Endothelial cell of umbilical vein (primary cell): ENCODE measurements around the gene LKAAEAR1. TPM values are rescaled to one million over a fixed set of nuclear protein-coding genes. Genes with fewer than 3 reads are reported as not detected.

Experiments
- BruUV-seq: library from RNA; stranded (reverse); fragments of 400-500 nt; replicated peaks from 2 replicates; lab custom pipeline; 2021; lab: Mats Ljungman, UMichigan
- CTCF ChIA-PET: fragments of 300-600, 350-600 bp; sonication (Branson Sonifier 250); formaldehyde crosslinking; loops from one replicate; lab custom pipeline; 2021; ENCODE audit warnings: antibody characterized with exemption, inconsistent platforms; lab: Charles Lee
- POLR2A ChIA-PET: fragments of 300-600, 350-600 bp; sonication (Branson Sonifier 250); formaldehyde crosslinking; loops from one replicate; lab custom pipeline; 2021; ENCODE audit warnings: antibody characterized with exemption, inconsistent platforms; lab: Charles Lee
- DNase-seq: peaks from one replicate; pipeline ENCODE4 v3.0.0-alpha.2; 2011; ENCODE audit warnings: low read depth, low spot score
- FAIRE-seq: peaks from 2 replicates; lab custom pipeline; 2011; peaks lifted over from hg19 to GRCh38; lab: Jason Lieb, UNC
- H2AFZ ChIP-seq: 2 replicates; pipeline ENCODE4 v1.6.0; 2012; ENCODE audit warnings: low read depth, low read length, control low read depth, inconsistent platforms
- H3K27ac ChIP-seq: 2 replicates; pipeline ENCODE4 v1.5.1; 2011; ENCODE audit warnings: low read depth, mild to moderate bottlenecking, control low read depth, low read length, moderate library complexity; ENCODE audit not compliant: insufficient read depth
- H3K27me3 ChIP-seq, 2 experiments: 2 replicates each; pipeline versions ENCODE4 v1.6.0 to v1.6.1; 2011; ENCODE audit warnings: low read length in 2 of 2, mixed read lengths in 1 of 2; ENCODE audit not compliant: control insufficient read depth in 2 of 2, insufficient read depth in 2 of 2
- H3K36me3 ChIP-seq, 2 experiments: 2 replicates in 1 of 2; 3 replicates in 1 of 2; pipeline ENCODE4 v1.5.1; 2011; ENCODE audit warnings: low read length in 2 of 2, mild to moderate bottlenecking in 1 of 2, moderate library complexity in 1 of 2; ENCODE audit not compliant: control insufficient read depth in 2 of 2, insufficient read depth in 2 of 2; ENCODE audit errors: extremely low read depth in 1 of 2
- H3K4me1 ChIP-seq: 3 replicates; pipeline ENCODE4 v1.5.1; 2011; ENCODE audit warnings: mild to moderate bottlenecking, low read length; ENCODE audit not compliant: control insufficient read depth, insufficient read depth; ENCODE audit errors: extremely low read depth
- H3K4me2 ChIP-seq: 2 replicates; pipeline ENCODE4 v1.6.1; 2011; ENCODE audit warnings: low read length, control low read depth, mixed read lengths; ENCODE audit not compliant: insufficient read depth
- H3K4me3 ChIP-seq, 3 experiments: fragments of 200-600 bp in 1 of 3; sonication (generic), shearing (Covaris generic) in 1 of 3; replicated peaks in 1 of 3; 2 replicates each; pipeline ENCODE4 v1.5.1; 2011 to 2016; ENCODE audit warnings: control low read depth in 3 of 3, low read length in 3 of 3, mild to moderate bottlenecking in 2 of 3, inconsistent platforms in 1 of 3, low read depth in 1 of 3, moderate library complexity in 1 of 3; ENCODE audit not compliant: insufficient read depth in 1 of 3
- H3K79me2 ChIP-seq: 2 replicates; pipeline ENCODE4 v1.6.0; 2012; ENCODE audit warnings: low read length, inconsistent platforms; ENCODE audit not compliant: control insufficient read depth, insufficient read depth
- H3K9ac ChIP-seq: replicated peaks from 2 replicates; pipeline ENCODE3; 2011; ENCODE audit warnings: low read length, control low read depth; ENCODE audit not compliant: insufficient read depth; ENCODE audit errors: extremely low read depth
- H3K9me1 ChIP-seq: replicated peaks from 3 replicates; pipeline ENCODE4 v1.6.0; 2011; ENCODE audit warnings: mild to moderate bottlenecking, low read length; ENCODE audit not compliant: control insufficient read depth, insufficient read depth; ENCODE audit errors: extremely low read depth
- H3K9me3 ChIP-seq: replicated peaks from 2 replicates; pipeline ENCODE4 v1.5.1; 2012; ENCODE audit warnings: low read length, inconsistent platforms; ENCODE audit not compliant: control insufficient read depth, insufficient read depth
- H4K20me1 ChIP-seq: replicated peaks from 2 replicates; pipeline ENCODE3; 2011; ENCODE audit warnings: mild to moderate bottlenecking, low read length; ENCODE audit not compliant: control insufficient read depth, insufficient read depth; ENCODE audit errors: extremely low read depth
- EZH2 ChIP-seq: IDR thresholded peaks from 2 replicates; pipeline ENCODE4 v1.6.1; 2012; ENCODE audit warnings: borderline replicate concordance, low read depth, mild to moderate bottlenecking, moderate library complexity, low read length, inconsistent platforms; ENCODE audit not compliant: severe bottlenecking
- FOS ChIP-seq: IDR thresholded peaks from 2 replicates; pipeline ENCODE4 v1.6.1; 2011; ENCODE audit warnings: mild to moderate bottlenecking, low read length, moderate library complexity, borderline replicate concordance; ENCODE audit not compliant: insufficient read depth
- GATA2 ChIP-seq: IDR thresholded peaks from 2 replicates; pipeline ENCODE4 v1.7.0; 2011; ENCODE audit warnings: low read depth, mild to moderate bottlenecking, moderate library complexity, mixed read lengths, low read length; ENCODE audit not compliant: insufficient read length, insufficient read depth
- JUN ChIP-seq: IDR thresholded peaks from 2 replicates; pipeline ENCODE4 v1.6.1; 2011; ENCODE audit warnings: borderline replicate concordance, low read depth; ENCODE audit not compliant: insufficient read length, insufficient read depth
- MYC ChIP-seq: IDR thresholded peaks from one replicate; pipeline ENCODE4 v1.6.1; 2011; ENCODE audit warnings: mild to moderate bottlenecking, low read depth, low read length
- POLR2A ChIP-seq: IDR thresholded peaks from 2 replicates; pipeline ENCODE4 v1.6.1; 2012; ENCODE audit warnings: low read depth, mild to moderate bottlenecking, control low read depth, low read length
- POLR2AphosphoS5 ChIP-seq: IDR thresholded peaks from 2 replicates; pipeline ENCODE4 v1.6.1; 2012; ENCODE audit warnings: low read depth, mild to moderate bottlenecking, control low read depth, low read length, moderate library complexity; ENCODE audit not compliant: insufficient read depth
- dilution Hi-C: fragments of 300-500 bp; cut with MboI; formaldehyde crosslinking; loops from one replicate; pipeline ENCODE4 v1.15.0; 2019; ENCODE audit warnings: low sequenced_read_pairs; ENCODE audit not compliant: extremely low pct_ligation_motif_present
- intact Hi-C: fragments of 100-400 bp; cut with micrococcal nuclease; formaldehyde crosslinking; loops from one replicate; pipeline ENCODE4 v1.10.0; 2022
- polyA plus RNA-seq, 4 experiments: library from polyadenylated mRNA; depleted of rRNA in 3 of 4; stranded (reverse) in 3 of 4; unstranded in 1 of 4; fragments of >200 nt; gene quantifications; 2 replicates each; pipeline versions ENCODE4 v1.2.1 to v1.2.3, GENCODE V29; 2011 to 2012; ENCODE audit warnings: missing spikeins in 1 of 4
- total RNA-seq: library from RNA; stranded (reverse); gene quantifications from 2 replicates; pipeline ENCODE4 v1.2.3, GENCODE V29; 2021
- TF ChIP-seq, protein P1 (sequence below), 2 donors: IDR thresholded peaks; 1 replicate in 1 of 2; 2 replicates in 1 of 2; pipeline ENCODE4 v1.5.1; 2011; ENCODE audit warnings: low read length in 2 of 2, mild to moderate bottlenecking in 2 of 2, moderate library complexity in 2 of 2, control low read depth in 1 of 2, inconsistent platforms in 1 of 2, low read depth in 1 of 2; ENCODE audit not compliant: insufficient read depth in 1 of 2; ENCODE audit errors: extremely low read depth in 1 of 2
- TF ChIP-seq, protein P2 (sequence below): IDR thresholded peaks from 2 replicates; pipeline ENCODE4 v1.6.1; 2011; ENCODE audit not compliant: insufficient read depth, insufficient read length

The LKAAEAR1 gene
- total and polyA plus RNA-seq, 2 donors (not counting 3 experiments of a cell fraction or from before 2014, with no cell fraction given), result 0.29 TPM; not detected in 1

DNA sequence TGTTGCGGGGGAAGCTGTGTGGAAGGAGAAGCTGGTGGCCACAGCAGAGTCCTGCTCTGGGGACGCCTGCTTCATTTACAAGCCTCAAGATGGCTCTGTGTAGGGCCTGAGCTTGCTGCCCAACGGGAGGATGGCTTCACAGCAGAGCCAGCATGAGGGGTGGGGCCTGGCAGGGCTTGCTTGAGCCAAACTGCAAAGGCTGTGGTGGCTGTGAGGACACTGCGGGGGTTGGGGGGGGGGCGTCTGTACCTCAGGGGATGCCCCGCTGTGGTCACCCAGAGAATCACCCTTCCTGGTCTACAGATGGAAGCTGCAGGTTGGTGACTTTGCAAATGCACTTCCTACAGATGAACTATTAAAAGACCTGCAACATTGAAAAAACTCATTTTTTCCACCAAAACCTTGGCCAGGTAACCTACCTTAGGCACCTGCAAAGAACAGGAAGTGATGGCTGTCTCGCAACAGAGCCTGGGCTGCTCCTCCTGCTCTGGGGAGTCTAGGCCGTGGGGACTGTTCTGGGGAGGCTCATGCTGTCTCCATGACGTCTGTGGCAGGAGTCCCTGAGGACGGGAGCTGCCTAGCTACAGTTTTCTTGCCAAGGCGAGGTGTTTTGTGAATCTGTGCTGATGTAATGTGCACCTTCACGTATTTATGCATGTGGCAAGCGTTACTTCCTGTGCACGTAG is 15.8 kb upstream of the LKAAEAR1 start:
- no TSS peak for BruUV-seq

More for the DNA sequence above, 15.8 kb upstream of the LKAAEAR1 start:
- Histone ChIP-seq H3K27me3 (peaks cover 19 to 22% of the 10 kb centered on the region in 2 experiments), H3K4me3 (no peak overlapping the region), H3K9me3 (no peaks in the 10 kb centered on the region), H3K9ac (no peak overlapping the region), H3K36me3 (no peaks in the 10 kb centered on the region), H3K9me1 (no peaks in the 10 kb centered on the region), H3K27ac (no peak overlapping the region), H3K4me1 (no peaks in the 10 kb centered on the region), H2AFZ (no peak overlapping the region), H4K20me1 (no peaks in the 10 kb centered on the region), H3K79me2 (no peaks in the 10 kb centered on the region), H3K4me2 (no peak overlapping the region)
- intact Hi-C loops (no loop called here), dilution Hi-C loops (no loop called here)
- no peak for FAIRE-seq
- TF ChIP-seq POLR2AphosphoS5, result no peak
- no peak for TF ChIP-seq GATA2
- no peak for TF ChIP-seq JUN
- TF ChIP-seq FOS, result no peak
- TF ChIP-seq, protein P1, sequence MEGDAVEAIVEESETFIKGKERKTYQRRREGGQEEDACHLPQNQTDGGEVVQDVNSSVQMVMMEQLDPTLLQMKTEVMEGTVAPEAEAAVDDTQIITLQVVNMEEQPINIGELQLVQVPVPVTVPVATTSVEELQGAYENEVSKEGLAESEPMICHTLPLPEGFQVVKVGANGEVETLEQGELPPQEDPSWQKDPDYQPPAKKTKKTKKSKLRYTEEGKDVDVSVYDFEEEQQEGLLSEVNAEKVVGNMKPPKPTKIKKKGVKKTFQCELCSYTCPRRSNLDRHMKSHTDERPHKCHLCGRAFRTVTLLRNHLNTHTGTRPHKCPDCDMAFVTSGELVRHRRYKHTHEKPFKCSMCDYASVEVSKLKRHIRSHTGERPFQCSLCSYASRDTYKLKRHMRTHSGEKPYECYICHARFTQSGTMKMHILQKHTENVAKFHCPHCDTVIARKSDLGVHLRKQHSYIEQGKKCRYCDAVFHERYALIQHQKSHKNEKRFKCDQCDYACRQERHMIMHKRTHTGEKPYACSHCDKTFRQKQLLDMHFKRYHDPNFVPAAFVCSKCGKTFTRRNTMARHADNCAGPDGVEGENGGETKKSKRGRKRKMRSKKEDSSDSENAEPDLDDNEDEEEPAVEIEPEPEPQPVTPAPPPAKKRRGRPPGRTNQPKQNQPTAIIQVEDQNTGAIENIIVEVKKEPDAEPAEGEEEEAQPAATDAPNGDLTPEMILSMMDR (IDR thresholded peaks at IDR 0.05; ENCODE audit: extremely low read depth in 1 of 2, insufficient read depth in 1 of 2, low read depth in 1 of 2, low read length in 2 of 2), result no peak
- no peak for TF ChIP-seq EZH2
- TF ChIP-seq MYC, result no peak
- TF ChIP-seq, protein P2, sequence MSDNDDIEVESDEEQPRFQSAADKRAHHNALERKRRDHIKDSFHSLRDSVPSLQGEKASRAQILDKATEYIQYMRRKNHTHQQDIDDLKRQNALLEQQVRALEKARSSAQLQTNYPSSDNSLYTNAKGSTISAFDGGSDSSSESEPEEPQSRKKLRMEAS, result no peak
- TF ChIP-seq POLR2A, result no peak
- POLR2A ChIA-PET, result no interaction called here
- DNase-seq, result no peak
- CTCF ChIA-PET, result interaction anchor here (1.5 to 1.9 kb wide), 2 partner anchors 16 to 20 kb away, joined by 4 to 8 read pairs; partner anchors contain the start of gene LKAAEAR1
